Measurements from ENCODE around the gene INO80.

Gene INO80

DNA sequence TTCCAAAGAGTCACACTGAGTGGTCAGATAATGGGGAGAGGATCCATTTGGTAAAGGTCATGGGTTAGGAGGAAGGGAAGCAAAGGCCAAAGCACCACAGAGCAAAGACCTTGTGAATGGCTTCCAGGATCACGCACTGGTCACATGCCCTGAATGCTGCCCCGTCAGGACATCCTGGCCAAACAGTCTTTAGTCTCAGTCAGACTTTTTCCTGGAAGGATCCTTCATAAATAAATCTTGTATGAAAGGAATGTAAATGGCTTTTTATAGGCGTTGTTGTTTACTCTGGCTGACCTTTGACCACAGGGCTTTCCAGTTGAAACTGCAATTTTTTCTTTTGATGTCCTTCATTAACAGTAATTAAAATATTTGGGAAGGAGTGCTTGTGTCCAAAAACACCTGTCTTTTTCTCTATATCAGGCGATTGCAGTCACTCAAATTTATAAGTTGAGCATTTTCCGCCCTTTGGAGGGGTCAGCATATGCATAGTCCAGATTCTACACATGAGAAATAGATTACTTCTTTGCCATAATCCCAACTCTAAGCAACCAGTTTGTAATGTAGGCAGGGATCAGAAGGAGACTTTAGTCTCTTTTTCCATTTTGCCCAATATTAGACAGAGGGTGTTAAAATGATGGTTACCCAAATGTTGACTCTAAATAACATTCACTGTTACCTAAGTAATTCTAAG lies 114.4 kb downstream of the INO80 start:
- DNase-seq (ENCODE audit: low read depth), result no peak
- H3K4me3 ChIP-seq (ENCODE audit: control insufficient read depth, low read depth, low read length), result no peak overlapping the region
- no peak for TF ChIP-seq CTCF (IDR thresholded peaks at IDR 0.05; ENCODE audit: control insufficient read depth, insufficient read depth, low read depth, low read length, missing control alignments)

DNA sequence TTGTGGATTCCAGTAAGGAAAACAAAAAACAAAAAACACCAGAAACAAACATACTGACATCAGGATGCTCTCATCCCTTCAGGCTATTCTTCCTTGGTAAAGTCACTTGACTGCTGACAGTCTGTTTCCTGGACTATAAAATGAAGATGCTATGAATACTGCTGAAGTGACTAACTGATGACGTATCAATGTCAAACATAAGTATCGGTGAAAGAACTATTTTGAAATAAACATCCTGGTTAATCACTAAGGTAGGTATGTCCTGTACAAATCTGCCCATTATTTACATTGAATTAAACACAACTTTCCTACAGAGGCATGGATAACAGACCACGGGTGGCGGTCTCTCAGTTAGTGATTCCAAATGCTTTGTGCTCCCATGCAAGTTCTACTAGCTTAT lies 116.9 kb downstream of the INO80 start:
- TF ChIP-seq CTCF (IDR thresholded peaks at IDR 0.05; ENCODE audit: control insufficient read depth, insufficient read depth, low read depth, low read length, missing control alignments), result no peak
- peak; percentile 59 for DNase-seq (ENCODE audit: low read depth)
- H3K4me3 ChIP-seq (ENCODE audit: control insufficient read depth, low read depth, low read length), result no peak overlapping the region

DNA sequence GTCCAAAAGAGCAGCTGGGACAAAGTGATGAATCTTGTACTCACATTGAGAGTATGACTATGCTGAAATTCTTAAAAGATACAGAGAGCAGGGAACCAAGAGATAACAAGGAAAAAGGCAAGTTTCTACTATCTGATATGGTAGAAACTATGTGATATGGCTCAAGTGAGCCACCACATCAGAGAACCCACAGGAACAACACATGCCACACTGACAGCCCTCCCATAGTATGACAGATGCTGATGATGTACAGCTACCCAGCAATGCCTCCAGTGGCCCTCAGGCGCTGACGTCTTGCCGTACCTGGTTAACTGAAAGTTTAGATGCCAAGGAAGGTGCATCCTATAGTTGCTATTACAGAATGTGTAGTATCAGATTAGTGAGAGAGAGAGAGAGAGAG lies 120.4 kb downstream of the INO80 start:
- no peak for TF ChIP-seq CTCF (IDR thresholded peaks at IDR 0.05; ENCODE audit: control insufficient read depth, insufficient read depth, low read depth, low read length, missing control alignments)
- DNase-seq (ENCODE audit: low read depth), result no peak
- no peak overlapping the region for H3K4me3 ChIP-seq (ENCODE audit: control insufficient read depth, low read depth, low read length)

DNA sequence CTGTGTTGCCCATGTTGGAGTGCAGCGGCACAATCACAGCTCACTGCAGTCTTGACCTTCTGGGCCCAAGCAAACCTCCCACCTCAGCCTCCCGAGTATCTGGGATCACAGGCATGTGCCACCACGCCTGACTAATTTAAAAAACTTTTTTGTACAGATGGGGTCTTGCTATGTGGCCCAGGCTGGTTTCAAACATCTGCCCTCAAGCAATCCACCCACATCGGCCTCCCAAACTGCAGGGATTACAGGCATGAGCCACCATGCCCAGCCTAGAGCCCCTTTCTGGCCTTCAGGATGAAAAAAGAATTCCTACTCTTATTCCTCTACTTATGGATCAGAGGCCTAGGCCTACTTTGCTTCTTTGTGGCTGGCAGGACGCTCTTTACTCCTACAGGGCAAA lies 123.3 kb downstream of the INO80 start:
- no peak for DNase-seq (ENCODE audit: low read depth)
- no peak for TF ChIP-seq CTCF (IDR thresholded peaks at IDR 0.05; ENCODE audit: control insufficient read depth, insufficient read depth, low read depth, low read length, missing control alignments)
- no peak overlapping the region for H3K4me3 ChIP-seq (ENCODE audit: control insufficient read depth, low read depth, low read length)

GRCh38 chr15:40992241-40992741 lies 123.8 kb downstream of the INO80 start:
- DNase-seq (ENCODE audit: low read depth), result no peak
- no peak for TF ChIP-seq CTCF (IDR thresholded peaks at IDR 0.05; ENCODE audit: control insufficient read depth, insufficient read depth, low read depth, low read length, missing control alignments)
- H3K4me3 ChIP-seq (ENCODE audit: control insufficient read depth, low read depth, low read length), result no peak overlapping the region

DNA sequence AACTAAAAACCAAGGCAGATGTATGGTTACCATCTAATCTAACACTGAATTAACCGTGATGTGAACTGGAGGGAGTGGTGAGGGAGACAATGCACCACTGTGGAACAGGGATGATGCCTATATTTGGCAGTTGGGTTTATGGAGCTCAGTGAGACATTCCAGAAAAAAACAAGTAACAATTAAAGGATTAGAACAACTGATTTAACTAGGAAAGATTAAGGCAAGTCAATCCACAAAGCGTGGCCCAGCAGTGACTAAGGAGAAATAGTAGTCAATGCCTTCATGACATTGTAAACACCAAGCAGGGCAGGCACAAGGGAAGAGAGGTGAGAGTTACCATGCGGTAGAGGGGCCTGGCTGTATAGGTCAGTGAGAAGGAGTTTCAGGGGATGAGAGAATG lies 124.7 kb downstream of the INO80 start:
- H3K4me3 ChIP-seq (ENCODE audit: control insufficient read depth, low read depth, low read length), result no peak overlapping the region
- no peak for TF ChIP-seq CTCF (IDR thresholded peaks at IDR 0.05; ENCODE audit: control insufficient read depth, insufficient read depth, low read depth, low read length, missing control alignments)

More for the DNA sequence above, 124.7 kb downstream of the INO80 start:
- no peak for DNase-seq (ENCODE audit: low read depth)

All from AG09309 (cell line).